ENCODE measurements around the gene TMEM43.

The TMEM43 gene

GRCh38 chr3:14122301-14122700 is 2.6 kb upstream of the TMEM43 start:
- no peak for DNase-seq

GRCh38 chr3:14123308-14124222 is 1.3 kb upstream of the TMEM43 start:
- DNase-seq: no peak

- peak; percentile 7 for DNase-seq
Measured at GRCh38 chr3:14124223-14124614, 633 bp upstream of the TMEM43 start.

- peak; percentile 71 for DNase-seq
Measured at GRCh38 chr3:14125193-14126016, 553 bp downstream of the TMEM43 start.

GRCh38 chr3:14126017-14126886 is 1.4 kb downstream of the TMEM43 start:
- DNase-seq: no peak

GRCh38 chr3:14126887-14127505 is 2.1 kb downstream of the TMEM43 start:
- no peak for DNase-seq

- no peak for DNase-seq
Measured at GRCh38 chr3:14127516-14128161, 2.8 kb downstream of the TMEM43 start.

GRCh38 chr3:14128724-14129123 is 3.9 kb downstream of the TMEM43 start:
- no peak for DNase-seq

- no peak for DNase-seq
Measured at GRCh38 chr3:14129296-14129695, 4.4 kb downstream of the TMEM43 start.

- no peak for DNase-seq
Measured at GRCh38 chr3:14130230-14130629, 5.4 kb downstream of the TMEM43 start.

- no peak for DNase-seq
Measured at GRCh38 chr3:14130707-14131106, 5.9 kb downstream of the TMEM43 start.

- no peak for DNase-seq
Measured at GRCh38 chr3:14131134-14131533, 6.3 kb downstream of the TMEM43 start.

- no peak for DNase-seq
Measured at GRCh38 chr3:14132120-14132519, 7.3 kb downstream of the TMEM43 start.

GRCh38 chr3:14132689-14133088 is 7.8 kb downstream of the TMEM43 start:
- DNase-seq: no peak

GRCh38 chr3:14133188-14133800 is 8.4 kb downstream of the TMEM43 start:
- no peak for DNase-seq

GRCh38 chr3:14133876-14134275 is 9.0 kb downstream of the TMEM43 start:
- no peak for DNase-seq

- no peak for DNase-seq
Measured at GRCh38 chr3:14134291-14134690, 9.4 kb downstream of the TMEM43 start.

- no peak for DNase-seq
Measured at GRCh38 chr3:14135581-14135980, 10.7 kb downstream of the TMEM43 start.

GRCh38 chr3:14137004-14137403 is 12.2 kb downstream of the TMEM43 start:
- no peak for DNase-seq

GRCh38 chr3:14137445-14137844 is 12.6 kb downstream of the TMEM43 start:
- DNase-seq: no peak

GRCh38 chr3:14138109-14138877 is 13.4 kb downstream of the TMEM43 start:
- no peak for DNase-seq
